CD14-positive monocyte (primary cell): ENCODE measurements around the gene GPRC5B. TPM values are rescaled to one million over a fixed set of nuclear protein-coding genes. Genes with fewer than 3 reads are reported as not detected.

Experiments used
- DNase-seq, 3 donors: peaks; one replicate each; pipeline ENCODE4 v3.0.0-alpha.2; 2011 to 2022
- H2AFZ ChIP-seq: 2 replicates; pipeline ENCODE4 v1.6.0; 2012; ENCODE audit warnings: mild to moderate bottlenecking, low read depth, low read length, inconsistent platforms; ENCODE audit not compliant: insufficient read depth, poor library complexity, severe bottlenecking
- H3K27ac ChIP-seq, 2 donors: 1 replicate in 1 of 2; 2 replicates in 1 of 2; pipeline ENCODE4 v1.5.1; 2012 to 2013; ENCODE audit warnings: low read length in 2 of 2, control low read depth in 1 of 2, inconsistent platforms in 1 of 2, low read depth in 1 of 2, mild to moderate bottlenecking in 1 of 2
- H3K27me3 ChIP-seq, 2 donors: one replicate each; pipeline versions ENCODE4 v1.6.0 to v1.6.1; 2011 to 2013; ENCODE audit warnings: low read length in 2 of 2; ENCODE audit not compliant: control insufficient read depth in 2 of 2, insufficient read depth in 2 of 2
- H3K36me3 ChIP-seq, 2 donors: replicated peaks in 1 of 2; 1 replicate in 1 of 2; 2 replicates in 1 of 2; pipeline versions ENCODE4 v1.5.1 to v1.6.1; 2012 to 2013; ENCODE audit warnings: low read length in 2 of 2, control low read depth in 1 of 2, inconsistent platforms in 1 of 2, mild to moderate bottlenecking in 1 of 2; ENCODE audit not compliant: insufficient read depth in 2 of 2, control insufficient read depth in 1 of 2
- H3K4me1 ChIP-seq, 2 donors: 1 replicate in 1 of 2; 2 replicates in 1 of 2; pipeline versions ENCODE4 v1.5.1 to v1.6.1; 2012 to 2013; ENCODE audit warnings: low read length in 2 of 2, control low read depth in 1 of 2, inconsistent platforms in 1 of 2, mild to moderate bottlenecking in 1 of 2, moderate library complexity in 1 of 2; ENCODE audit not compliant: insufficient read depth in 2 of 2, control insufficient read depth in 1 of 2
- H3K4me2 ChIP-seq: replicated peaks from 2 replicates; pipeline ENCODE3; 2012; ENCODE audit warnings: low read length, moderate library complexity, mild to moderate bottlenecking; ENCODE audit not compliant: poor library complexity, severe bottlenecking; ENCODE audit errors: extremely low read depth
- H3K4me3 ChIP-seq, 3 experiments: fragments of 200-600 bp in 1 of 3; sonication (generic) in 1 of 3; replicated peaks in 1 of 3; 1 replicate in 2 of 3; 2 replicates in 1 of 3; pipeline ENCODE4 v1.5.1; 2011 to 2013; ENCODE audit warnings: low read length in 3 of 3, mild to moderate bottlenecking in 3 of 3, control low read depth in 2 of 3, low read depth in 2 of 3, inconsistent platforms in 1 of 3, moderate library complexity in 1 of 3
- H3K79me2 ChIP-seq: 2 replicates; pipeline ENCODE4 v1.6.0; 2012; ENCODE audit warnings: mild to moderate bottlenecking, control low read depth, inconsistent platforms, low read length, moderate library complexity; ENCODE audit not compliant: insufficient read depth
- H3K9ac ChIP-seq: 2 replicates; pipeline ENCODE4 v1.6.0; 2017; ENCODE audit warnings: low read length, mild to moderate bottlenecking; ENCODE audit not compliant: insufficient read depth, poor library complexity, severe bottlenecking
- H3K9me3 ChIP-seq, 2 donors: replicated peaks in 1 of 2; 1 replicate in 1 of 2; 2 replicates in 1 of 2; pipeline versions ENCODE4 v1.5.1 to v1.6.1; 2012 to 2013; ENCODE audit warnings: low read length in 2 of 2, control low read depth in 1 of 2; ENCODE audit not compliant: control insufficient read depth in 1 of 2, insufficient read depth in 1 of 2
- H4K20me1 ChIP-seq: 2 replicates; pipeline ENCODE4 v1.6.0; 2012; ENCODE audit warnings: mild to moderate bottlenecking, low read length, control low read depth, moderate library complexity; ENCODE audit not compliant: insufficient read depth
- H3K27ac Mint-ChIP-seq, 7 donors: one replicate each; pipeline ENCODE4 v1.8.0; 2020; ENCODE audit warnings: mild to moderate bottlenecking in 7 of 7, mixed read lengths in 7 of 7, moderate library complexity in 6 of 7, inconsistent platforms in 2 of 7
- H3K27me3 Mint-ChIP-seq, 3 donors: one replicate each; pipeline ENCODE4 v1.8.0; 2021 to 2022; ENCODE audit warnings: low read depth in 3 of 3, mild to moderate bottlenecking in 3 of 3, mixed read lengths in 3 of 3, moderate library complexity in 3 of 3, inconsistent platforms in 1 of 3
- H3K36me3 Mint-ChIP-seq, 2 donors: one replicate each; pipeline ENCODE4 v1.8.0; 2020; ENCODE audit warnings: mixed read lengths in 2 of 2, inconsistent platforms in 1 of 2, mild to moderate bottlenecking in 1 of 2
- H3K4me1 Mint-ChIP-seq: one replicate; pipeline ENCODE4 v1.8.0; 2020; ENCODE audit warnings: mild to moderate bottlenecking, mixed read lengths
- H3K4me3 Mint-ChIP-seq, 2 donors: one replicate each; pipeline ENCODE4 v1.8.0; 2020; ENCODE audit warnings: mild to moderate bottlenecking in 2 of 2, mixed read lengths in 2 of 2, moderate library complexity in 1 of 2
- H3K9me3 Mint-ChIP-seq, 7 donors: one replicate each; pipeline ENCODE4 v1.8.0; 2020 to 2022; ENCODE audit warnings: mixed read lengths in 7 of 7, mild to moderate bottlenecking in 6 of 7, moderate library complexity in 6 of 7, inconsistent platforms in 2 of 7
- WGBS: methylation state at CpG from one replicate; pipeline ENCODE4 v1.1.5; 2013; ENCODE audit warnings: missing lambda C conversion rate; ENCODE audit not compliant: insufficient coverage; 5-methylcytosine and 5-hydroxymethylcytosine counted together
- intact Hi-C, 2 donors: fragments of 100-400 bp; cut with micrococcal nuclease; formaldehyde crosslinking; loops; one replicate each; pipeline versions ENCODE4 v1.15.0 to v1.15.1; 2023
- polyA plus RNA-seq, 3 donors: library from polyadenylated mRNA; depleted of rRNA in 1 of 3; unstranded in 2 of 3; stranded (reverse) in 1 of 3; fragments of 300-500 nt in 2 of 3; fragments of >200 nt in 1 of 3; fragmentation: Illumina TruSeq in 2 of 3; gene quantifications; 1 replicate in 2 of 3; 2 replicates in 1 of 3; pipeline ENCODE4 v1.2.3, GENCODE V29; 2012 to 2021
- TF ChIP-seq, protein P1 (sequence below): fragments of 200-600 bp; IDR thresholded peaks from one replicate; pipeline ENCODE4 v1.8.0; 2022; ENCODE audit warnings: antibody characterized with exemption, mild to moderate bottlenecking

GPRC5B gene
- polyA plus RNA-seq, 3 donors = 0.06 to 0.24 TPM; not detected in 1

DNA sequence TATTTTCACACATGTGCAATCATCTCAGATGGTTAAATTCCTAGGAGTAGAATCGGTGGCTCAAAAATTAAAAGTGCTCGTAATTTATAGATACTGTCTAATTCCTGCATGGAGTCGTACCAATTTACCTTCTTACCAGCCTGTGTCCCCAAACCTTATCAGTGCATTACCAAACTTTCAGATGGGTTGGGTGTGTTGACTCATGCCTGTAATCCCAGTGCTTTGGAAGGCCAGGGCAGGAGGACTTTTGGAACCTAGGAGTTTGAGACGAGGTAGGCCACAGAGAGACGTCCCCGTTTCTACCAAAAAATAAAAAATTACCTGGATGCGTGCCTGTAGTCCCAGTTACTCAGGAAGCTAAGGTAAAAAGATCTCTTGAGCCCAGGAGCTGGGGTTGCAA lies 34.5 kb upstream of the GPRC5B start:
- WGBS = no CpG with 5 or more reads among the region's 7 CpGs
- H3K4me3 Mint-ChIP-seq = no peak overlapping the region

DNA sequence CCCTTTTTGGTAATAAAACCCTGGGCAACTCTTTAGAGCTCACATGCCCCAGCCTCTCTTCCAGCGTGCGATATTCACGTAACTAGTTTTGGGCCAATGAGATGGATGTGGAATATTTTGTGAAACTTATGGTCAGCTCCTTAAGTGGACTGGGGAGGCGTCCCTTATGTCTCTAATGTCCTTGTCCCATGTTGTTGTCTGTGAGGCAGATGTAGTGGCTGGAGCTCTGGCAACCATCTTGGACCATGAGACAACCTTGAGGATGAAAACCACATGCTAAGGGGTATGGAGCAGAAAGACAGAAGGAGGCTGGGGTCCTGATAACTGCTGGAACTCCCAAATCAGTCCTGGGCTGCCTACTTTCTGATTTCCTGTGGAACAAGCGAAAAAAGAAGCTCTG lies 31.4 kb upstream of the GPRC5B start:
- no peak overlapping the region for H3K4me3 Mint-ChIP-seq

More for the DNA sequence above, 34.5 kb upstream of the GPRC5B start:
- H3K27me3 ChIP-seq = no peaks in the 10 kb centered on the region
- no peaks in the 10 kb centered on the region for H3K36me3 Mint-ChIP-seq
- H3K4me1 Mint-ChIP-seq = no peaks in the 10 kb centered on the region
- intact Hi-C loops = no loop called here
- no peaks in the 10 kb centered on the region for H3K9me3 ChIP-seq
- H3K27ac Mint-ChIP-seq = no peak overlapping the region
- DNase-seq = no peak
- H4K20me1 ChIP-seq = no peaks in the 10 kb centered on the region
- no peak overlapping the region for H3K9ac ChIP-seq
- peaks cover 0 to 3% (median 0%) of the 10 kb centered on the region in 7 donors for H3K9me3 Mint-ChIP-seq
- no peaks in the 10 kb centered on the region for H3K36me3 ChIP-seq
- H3K27me3 Mint-ChIP-seq = peaks cover 0 to 4% (median 2%) of the 10 kb centered on the region in 3 donors
- no peaks in the 10 kb centered on the region for H3K4me1 ChIP-seq
- H3K4me3 ChIP-seq = no peak overlapping the region
- TF ChIP-seq, protein P1, sequence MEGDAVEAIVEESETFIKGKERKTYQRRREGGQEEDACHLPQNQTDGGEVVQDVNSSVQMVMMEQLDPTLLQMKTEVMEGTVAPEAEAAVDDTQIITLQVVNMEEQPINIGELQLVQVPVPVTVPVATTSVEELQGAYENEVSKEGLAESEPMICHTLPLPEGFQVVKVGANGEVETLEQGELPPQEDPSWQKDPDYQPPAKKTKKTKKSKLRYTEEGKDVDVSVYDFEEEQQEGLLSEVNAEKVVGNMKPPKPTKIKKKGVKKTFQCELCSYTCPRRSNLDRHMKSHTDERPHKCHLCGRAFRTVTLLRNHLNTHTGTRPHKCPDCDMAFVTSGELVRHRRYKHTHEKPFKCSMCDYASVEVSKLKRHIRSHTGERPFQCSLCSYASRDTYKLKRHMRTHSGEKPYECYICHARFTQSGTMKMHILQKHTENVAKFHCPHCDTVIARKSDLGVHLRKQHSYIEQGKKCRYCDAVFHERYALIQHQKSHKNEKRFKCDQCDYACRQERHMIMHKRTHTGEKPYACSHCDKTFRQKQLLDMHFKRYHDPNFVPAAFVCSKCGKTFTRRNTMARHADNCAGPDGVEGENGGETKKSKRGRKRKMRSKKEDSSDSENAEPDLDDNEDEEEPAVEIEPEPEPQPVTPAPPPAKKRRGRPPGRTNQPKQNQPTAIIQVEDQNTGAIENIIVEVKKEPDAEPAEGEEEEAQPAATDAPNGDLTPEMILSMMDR = no peak
- no peak overlapping the region for H3K27ac ChIP-seq
- H3K79me2 ChIP-seq = no peaks in the 10 kb centered on the region
- no peak overlapping the region for H2AFZ ChIP-seq
- no peak overlapping the region for H3K4me2 ChIP-seq

More for the DNA sequence above, 31.4 kb upstream of the GPRC5B start:
- H3K4me1 ChIP-seq = no peaks in the 10 kb centered on the region
- Mint-ChIP-seq H3K9me3 (no peaks in the 10 kb centered on the region), H3K27me3 (peaks cover 3 to 13% (median 9%) of the 10 kb centered on the region in 3 donors), H3K27ac (no peak overlapping the region), H3K36me3 (no peaks in the 10 kb centered on the region), H3K4me1 (no peaks in the 10 kb centered on the region)
- H3K4me3 ChIP-seq = no peak overlapping the region
- no peak overlapping the region for H3K9ac ChIP-seq
- no peak overlapping the region for H3K27ac ChIP-seq
- intact Hi-C loops = no loop called here
- no peaks in the 10 kb centered on the region for H3K36me3 ChIP-seq
- no peak overlapping the region for H3K4me2 ChIP-seq
- TF ChIP-seq, protein P1 = no peak
- H3K27me3 ChIP-seq = no peaks in the 10 kb centered on the region
- 89% methylated on average over 2 of the region's 5 CpGs for WGBS
- no peak overlapping the region for H2AFZ ChIP-seq
- no peaks in the 10 kb centered on the region for H3K9me3 ChIP-seq
- no peak for DNase-seq
- H3K79me2 ChIP-seq = no peaks in the 10 kb centered on the region
- no peaks in the 10 kb centered on the region for H4K20me1 ChIP-seq
